Measurements from ENCODE around the gene OCIAD1. TPM values are rescaled to one million over a fixed set of nuclear protein-coding genes. Genes with fewer than 3 reads are reported as not detected.

The OCIAD1 gene
- total RNA-seq, 1 experiment from 2014 or later, result 61.0 TPM

DNA sequence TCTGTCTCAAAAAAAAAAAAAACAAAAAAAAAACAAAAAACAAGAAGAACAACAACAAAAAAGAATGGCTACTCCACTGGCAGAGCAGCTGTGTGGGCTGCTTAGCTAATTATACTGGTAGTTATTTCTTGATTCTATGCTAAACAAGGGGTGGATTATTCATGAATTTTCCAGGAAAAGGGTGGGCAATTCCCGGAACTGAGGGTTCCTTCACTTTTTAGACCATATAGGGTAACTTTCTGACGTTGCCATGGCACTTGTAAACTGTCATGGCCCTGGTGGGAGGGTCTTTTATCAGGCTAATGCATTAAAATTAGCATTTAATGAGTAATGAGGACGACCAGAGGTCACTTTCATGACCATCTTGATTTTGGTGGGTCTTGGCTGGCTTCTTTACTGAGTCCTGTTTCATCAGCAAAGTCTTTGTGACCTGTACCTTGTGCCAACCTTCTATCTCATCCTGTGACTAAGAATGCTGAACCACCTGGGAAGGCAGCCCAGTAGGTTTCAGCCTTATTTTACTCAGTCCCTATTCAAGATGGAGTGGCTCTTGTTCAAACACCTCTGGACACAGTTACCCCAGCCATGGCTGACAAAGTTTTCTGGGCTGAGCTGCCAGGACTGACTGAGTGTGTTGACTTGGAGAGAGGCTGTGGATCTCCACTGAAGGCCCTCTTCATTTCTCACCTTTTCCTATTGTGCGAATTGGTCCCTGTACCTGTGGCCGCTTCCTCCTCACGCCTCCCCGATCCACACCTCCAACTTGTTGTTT is 77.0 kb downstream of the OCIAD1 start:
- no peak overlapping the region for H3K4me2 ChIP-seq (ENCODE audit: low read length)
- no peaks in the 10 kb centered on the region for H4K20me1 ChIP-seq (ENCODE audit: low read length)
- no peaks in the 10 kb centered on the region for H3K9me2 ChIP-seq (replicated peaks; ENCODE audit: low read length)
- ChIA-PET CTCF (no interaction called here), POLR2A (ENCODE audit: unreplicated experiment) (no interaction called here)
- no peaks in the 10 kb centered on the region for H3F3A ChIP-seq (ENCODE audit: low read length, unreplicated experiment)
- intact Hi-C loops (cut with micrococcal nuclease), result loop anchor here (2.0 to 10.0 kb wide), 4 partner anchors 33 to 131 kb away; no protein-coding TSS in a partner anchor
- TF ChIP-seq EZH2phosphoT487 (IDR thresholded peaks at IDR 0.05; ENCODE audit: borderline replicate concordance, low read length) (no peak), CTCF (conservative IDR thresholded peaks at IDR 0.05; ENCODE audit: low read depth, low read length) (no peak), EZH2 (IDR thresholded peaks at IDR 0.05; ENCODE audit: low read length, unreplicated experiment) (no peak)
- H3K4me3 ChIP-seq (ENCODE audit: low read length), result no peak overlapping the region
- peaks cover 31% of the 10 kb centered on the region for H3K79me2 ChIP-seq (ENCODE audit: low read length)
- no peak overlapping the region for H3K9ac ChIP-seq (ENCODE audit: low read length)
- H3K9me3 ChIP-seq (ENCODE audit: low read length), result no peaks in the 10 kb centered on the region
- no peak overlapping the region for H3K27ac ChIP-seq (ENCODE audit: low read length)
- ATAC-seq (no peak), DNase-seq (peak; percentile 35)
- no TSS peak for BruUV-seq (replicated peaks)
- H3K36me3 ChIP-seq (ENCODE audit: low read depth, low read length), result peaks cover 12% of the 10 kb centered on the region
- H2AFZ ChIP-seq (ENCODE audit: low read length), result no peak overlapping the region
- no peaks in the 10 kb centered on the region for H3K27me3 ChIP-seq (ENCODE audit: low read length)
- peaks cover 48% of the 10 kb centered on the region for H3K4me1 ChIP-seq (ENCODE audit: insufficient read depth, low read length)

DNA sequence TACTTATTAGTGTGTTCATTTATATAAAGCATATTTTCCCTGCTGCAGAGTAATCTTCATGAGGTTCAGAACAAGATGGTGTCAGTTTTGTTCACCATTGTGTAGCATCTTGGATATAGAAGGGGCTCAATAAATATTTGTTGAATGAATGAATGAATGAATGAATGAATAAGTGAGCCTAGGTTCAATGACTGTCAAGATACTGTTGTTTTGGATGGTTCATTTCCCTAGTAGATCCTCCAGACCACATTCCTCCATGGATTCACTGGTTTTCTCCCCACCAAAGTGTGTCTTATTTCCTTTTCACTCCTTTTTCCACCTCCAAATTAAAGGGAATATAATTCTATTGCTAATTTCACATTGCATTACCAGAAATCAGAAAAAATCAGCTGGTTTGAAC is 77.8 kb downstream of the OCIAD1 start:
- Histone ChIP-seq H3K9ac (ENCODE audit: low read length) (no peak overlapping the region), H3K27ac (ENCODE audit: low read length) (peak overlapping the region; percentile 84), H3K4me3 (ENCODE audit: low read length) (no peak overlapping the region), H3F3A (ENCODE audit: low read length, unreplicated experiment) (no peaks in the 10 kb centered on the region), H3K9me2 (replicated peaks; ENCODE audit: low read length) (no peaks in the 10 kb centered on the region), H3K4me2 (ENCODE audit: low read length) (no peak overlapping the region), H4K20me1 (ENCODE audit: low read length) (no peaks in the 10 kb centered on the region), H3K27me3 (ENCODE audit: low read length) (no peaks in the 10 kb centered on the region), H3K36me3 (ENCODE audit: low read depth, low read length) (peaks cover 9% of the 10 kb centered on the region; the same call in 1 of the 2 replicates), H2AFZ (ENCODE audit: low read length) (no peak overlapping the region), H3K79me2 (ENCODE audit: low read length) (peaks cover 31% of the 10 kb centered on the region), H3K4me1 (ENCODE audit: insufficient read depth, low read length) (peaks cover 56% of the 10 kb centered on the region), H3K9me3 (ENCODE audit: low read length) (no peaks in the 10 kb centered on the region)
- DNase-seq (no peak), ATAC-seq (no peak)
- CTCF ChIA-PET, result no interaction called here
- BruUV-seq (replicated peaks), result no TSS peak
- POLR2A ChIA-PET (ENCODE audit: unreplicated experiment), result no interaction called here
- no peak for TF ChIP-seq EZH2 (IDR thresholded peaks at IDR 0.05; ENCODE audit: low read length, unreplicated experiment)
- TF ChIP-seq EZH2phosphoT487 (IDR thresholded peaks at IDR 0.05; ENCODE audit: borderline replicate concordance, low read length), result no peak
- TF ChIP-seq CTCF (conservative IDR thresholded peaks at IDR 0.05; ENCODE audit: low read depth, low read length), result no peak
- intact Hi-C loops (cut with micrococcal nuclease), result loop anchor here (2.0 to 10.0 kb wide), 4 partner anchors 32 to 131 kb away; no protein-coding TSS in a partner anchor

GRCh38 chr4:48909697-48910096 is 78.8 kb downstream of the OCIAD1 start:
- Histone ChIP-seq H3K4me3 (ENCODE audit: low read length) (no peak overlapping the region), H3K4me2 (ENCODE audit: low read length) (peak overlapping the region; percentile 58), H3K4me1 (ENCODE audit: insufficient read depth, low read length) (peaks cover 52% of the 10 kb centered on the region), H3K79me2 (ENCODE audit: low read length) (peaks cover 23% of the 10 kb centered on the region), H3K9me2 (replicated peaks; ENCODE audit: low read length) (no peaks in the 10 kb centered on the region), H3K27me3 (ENCODE audit: low read length) (no peaks in the 10 kb centered on the region), H3K9me3 (ENCODE audit: low read length) (no peaks in the 10 kb centered on the region), H3K27ac (ENCODE audit: low read length) (peak overlapping the region; percentile 84), H2AFZ (ENCODE audit: low read length) (no peak overlapping the region), H3K36me3 (ENCODE audit: low read depth, low read length) (0 out of 2 replicates have a peak, but pooled peaks cover under 1% of the 10 kb centered on the region), H4K20me1 (ENCODE audit: low read length) (no peaks in the 10 kb centered on the region), H3K9ac (ENCODE audit: low read length) (no peak overlapping the region), H3F3A (ENCODE audit: low read length, unreplicated experiment) (no peaks in the 10 kb centered on the region)
- BruUV-seq (replicated peaks), result no TSS peak
- ChIA-PET POLR2A (ENCODE audit: unreplicated experiment) (no interaction called here), CTCF (interaction anchor here (0.6 kb wide), 2 partner anchors 34 to 117 kb away, joined by 5 to 8 read pairs; no protein-coding TSS in a partner anchor)
- no peak for TF ChIP-seq CTCF (conservative IDR thresholded peaks at IDR 0.05; ENCODE audit: low read depth, low read length)
- no peak for TF ChIP-seq EZH2phosphoT487 (IDR thresholded peaks at IDR 0.05; ENCODE audit: borderline replicate concordance, low read length)
- no peak for TF ChIP-seq EZH2 (IDR thresholded peaks at IDR 0.05; ENCODE audit: low read length, unreplicated experiment)
- intact Hi-C loops (cut with micrococcal nuclease), result loop anchor here (2.0 to 10.0 kb wide), 4 partner anchors 31 to 132 kb away; no protein-coding TSS in a partner anchor
- DNase-seq (peak; percentile 94), ATAC-seq (peak; percentile 89)
